Right renal pelvis (tissue), 4 donors: ENCODE data around the gene VAPB. TPM values are rescaled to one million over a fixed set of nuclear protein-coding genes. Genes with fewer than 3 reads are reported as not detected.

Experiments used
- DNase-seq, 4 donors: peaks; one replicate each; pipeline ENCODE4 v3.0.0-alpha.2; 2013; ENCODE audit warnings: low read depth in 4 of 4, low spot score in 3 of 4, missing footprints in 1 of 4
- polyA plus RNA-seq, 4 donors: library from polyadenylated mRNA; unstranded; fragments of 120-200 nt; gene quantifications; one replicate each; pipeline ENCODE4 v1.2.1, GENCODE V29; 2013; ENCODE audit not compliant: insufficient read length in 4 of 4

The VAPB gene
- polyA plus RNA-seq, 4 donors: 50.0 to 65.8 (median 63.2) TPM

GRCh38 chr20:58432186-58432954, 43.3 kb downstream of the VAPB start:
- DNase-seq: no peak

GRCh38 chr20:58433029-58433647, 44.1 kb downstream of the VAPB start:
- DNase-seq: no peak

- DNase-seq: no peak
Measured at GRCh38 chr20:58433759-58434158, 44.7 kb downstream of the VAPB start.

- DNase-seq: no peak
Measured at GRCh38 chr20:58434326-58434725, 45.3 kb downstream of the VAPB start.

GRCh38 chr20:58435237-58435636, 46.2 kb downstream of the VAPB start:
- no peak for DNase-seq

GRCh38 chr20:58436868-58437645, 48.0 kb downstream of the VAPB start:
- DNase-seq: no peak

GRCh38 chr20:58438970-58439808, 50.2 kb downstream of the VAPB start:
- no peak for DNase-seq

GRCh38 chr20:58440021-58440767, 51.2 kb downstream of the VAPB start:
- DNase-seq: no peak

- no peak for DNase-seq
Measured at GRCh38 chr20:58441723-58442122, 52.7 kb downstream of the VAPB start.

GRCh38 chr20:58444746-58445255, 55.8 kb downstream of the VAPB start:
- DNase-seq: no peak

- DNase-seq: no peak
Measured at GRCh38 chr20:58446264-58446959, 57.4 kb downstream of the VAPB start.

- no peak for DNase-seq
Measured at GRCh38 chr20:58446960-58447265, 57.9 kb downstream of the VAPB start.

- peak in 1 of 4 donors; percentile 12 for DNase-seq
Measured at GRCh38 chr20:58447511-58448391, 58.7 kb downstream of the VAPB start.

- DNase-seq: no peak
Measured at GRCh38 chr20:58448958-58449357, 59.9 kb downstream of the VAPB start.

GRCh38 chr20:58449681-58450221, 60.7 kb downstream of the VAPB start:
- DNase-seq: no peak

- no peak for DNase-seq
Measured at GRCh38 chr20:58450254-58450653, 61.2 kb downstream of the VAPB start.

GRCh38 chr20:58452667-58453255, 63.7 kb downstream of the VAPB start:
- no peak for DNase-seq

- DNase-seq: no peak
Measured at GRCh38 chr20:58453391-58453790, 64.4 kb downstream of the VAPB start.
